Prostate gland (tissue), 2 donors: ENCODE measurements around the gene RRP36. TPM values are rescaled to one million over a fixed set of nuclear protein-coding genes. Genes with fewer than 3 reads are reported as not detected.
"Not testable (repeated sequence)": the region's sequence is repeated elsewhere in the genome, so short reads cannot be mapped to it uniquely, and the experiment has no call there.

Experiments
- DNase-seq: peaks from one replicate; pipeline ENCODE4 v3.0.0-alpha.2; 2019; ENCODE audit warnings: low spot score
- H3K27ac ChIP-seq, 2 donors: fragments of 200-600 bp; sonication (generic); 2 replicates each; pipeline ENCODE4 v1.5.1; 2017 to 2019
- H3K27me3 ChIP-seq: fragments of 200-600 bp; sonication (generic); replicated peaks from 2 replicates; pipeline ENCODE4 v1.5.1; 2019; ENCODE audit not compliant: insufficient read depth
- H3K36me3 ChIP-seq, 2 donors: fragments of 200-600 bp; sonication (generic); 1 replicate in 1 of 2; 2 replicates in 1 of 2; pipeline versions ENCODE4 v1.5.1 to v1.8.1; 2017 to 2019
- H3K4me1 ChIP-seq: fragments of 200-600 bp; sonication (generic); replicated peaks from 2 replicates; pipeline ENCODE4 v1.5.1; 2019
- H3K4me3 ChIP-seq, 2 donors: fragments of 200-600 bp; sonication (generic); 2 replicates each; pipeline ENCODE4 v1.5.1; 2017 to 2019
- H3K9me3 ChIP-seq: fragments of 200-600 bp; sonication (generic); 2 replicates; pipeline ENCODE4 v1.5.1; 2017
- CTCF ChIP-seq, 4 experiments: fragments of 200-600 bp in 2 of 4; fragments of 450-650 bp in 2 of 4; sonication (generic) in 2 of 4; IDR thresholded peaks; 1 replicate in 3 of 4; 2 replicates in 1 of 4; pipeline ENCODE4 v1.5.1; 2016 to 2019; ENCODE audit warnings: antibody characterized with exemption in 4 of 4, mild to moderate bottlenecking in 2 of 4, moderate library complexity in 2 of 4
- POLR2A ChIP-seq: fragments of 450-650 bp; IDR thresholded peaks from one replicate; pipeline ENCODE4 v1.6.1; 2016; ENCODE audit warnings: antibody characterized with exemption, mild to moderate bottlenecking
- POLR2AphosphoS5 ChIP-seq: sonication (generic); formaldehyde crosslinking; IDR thresholded peaks from one replicate; pipeline ENCODE4 v1.6.1; 2017; ENCODE audit warnings: antibody characterized with exemption
- WGBS: methylation state at CpG from one replicate; pipeline ENCODE4 v1.1.5; 2018; 5-methylcytosine and 5-hydroxymethylcytosine counted together
- intact Hi-C: fragments of 100-400 bp; cut with DNase I; formaldehyde crosslinking; loops from one replicate; pipeline ENCODE4 v1.14.2; 2022
- total RNA-seq, 2 donors: library from RNA; depleted of rRNA; stranded (reverse); fragments of >200 nt; gene quantifications; one replicate each; pipeline ENCODE4 v1.1.0, GENCODE V29; 2016

Gene RRP36
- total RNA-seq, 2 donors from 2014 or later, result 45.1 to 50.8 TPM

GRCh38 chr6:42993445-42993844, 28.0 kb upstream of the RRP36 start:
- intact Hi-C loops, result no loop called here
- Histone ChIP-seq H3K4me3 (no peak overlapping the region), H3K27me3 (no peaks in the 10 kb centered on the region), H3K27ac (no peak overlapping the region), H3K4me1 (no peaks in the 10 kb centered on the region), H3K9me3 (no peaks in the 10 kb centered on the region), H3K36me3 (peaks cover 0 to 7% of the 10 kb centered on the region in 2 donors)
- no peak for TF ChIP-seq POLR2AphosphoS5
- TF ChIP-seq POLR2A, result no peak
- TF ChIP-seq CTCF (IDR thresholded peaks at IDR 0.05), result no peak
- 67% methylated on average over 2 of the region's 2 CpGs for WGBS
- DNase-seq, result no peak

- intact Hi-C loops, result no loop called here
- Histone ChIP-seq H3K9me3 (no peaks in the 10 kb centered on the region), H3K4me1 (no peaks in the 10 kb centered on the region), H3K36me3 (no peaks in the 10 kb centered on the region), H3K27me3 (no peaks in the 10 kb centered on the region), H3K27ac (no peak overlapping the region), H3K4me3 (no peak overlapping the region)
- no peak for TF ChIP-seq POLR2A
- no peak for TF ChIP-seq POLR2AphosphoS5
- TF ChIP-seq CTCF (IDR thresholded peaks at IDR 0.05), result no peak
- no peak for DNase-seq
Measured at GRCh38 chr6:42996513-42996912, 24.9 kb upstream of the RRP36 start.

DNA sequence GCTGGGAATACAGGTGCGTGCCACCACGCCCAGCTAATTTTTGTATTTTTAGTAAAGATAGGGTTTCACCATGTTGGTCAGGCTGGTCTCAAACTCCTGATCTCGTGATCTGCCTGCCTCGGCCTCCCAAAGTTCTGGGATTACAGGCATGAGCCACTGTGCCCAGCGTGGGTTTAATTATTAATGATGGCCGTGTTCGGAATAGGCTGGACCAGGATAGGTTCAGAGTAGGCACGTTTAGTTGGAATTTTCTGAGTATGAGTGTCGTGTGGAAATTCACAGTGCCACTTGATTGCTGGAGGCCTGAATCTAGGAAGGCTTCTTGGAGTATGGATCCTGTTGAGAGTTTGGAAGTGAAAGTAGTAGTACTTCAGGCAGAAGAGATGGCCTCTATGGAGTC, 23.2 kb upstream of the RRP36 start:
- 96% methylated on average over 9 of the region's 9 CpGs for WGBS
- H3K36me3 ChIP-seq, H3K27ac ChIP-seq, H3K4me1 ChIP-seq, DNase-seq, H3K27me3 ChIP-seq, intact Hi-C loops, H3K4me3 ChIP-seq, H3K9me3 ChIP-seq: not testable (repeated sequence)

DNA sequence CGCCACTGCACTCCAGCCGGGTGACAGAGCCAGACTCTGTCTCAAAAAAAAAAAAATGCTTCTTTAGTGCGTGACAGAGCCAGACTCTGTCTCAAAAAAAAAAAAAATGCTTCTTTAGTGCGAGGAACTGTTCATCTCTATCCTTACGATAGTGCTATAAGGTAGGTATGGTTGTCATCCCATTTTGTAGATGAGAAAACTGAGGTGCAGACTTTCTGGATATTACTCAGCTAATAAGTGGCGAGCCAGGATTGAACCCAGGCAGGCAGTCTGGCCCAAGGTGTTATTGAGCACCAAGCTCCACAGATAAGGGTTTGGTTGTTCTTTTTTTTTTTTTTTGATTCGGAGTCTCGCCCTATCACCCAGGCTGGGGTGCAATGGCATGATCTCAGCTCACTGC, 19.6 kb upstream of the RRP36 start:
- H3K27ac ChIP-seq, result no peak overlapping the region
- DNase-seq, result no peak
- intact Hi-C loops, result no loop called here
- H3K36me3 ChIP-seq, result no peaks in the 10 kb centered on the region
- no peaks in the 10 kb centered on the region for H3K27me3 ChIP-seq
- H3K4me3 ChIP-seq, result no peak overlapping the region
- no peaks in the 10 kb centered on the region for H3K9me3 ChIP-seq
- H3K4me1 ChIP-seq, result no peaks in the 10 kb centered on the region
- no peak for TF ChIP-seq CTCF (IDR thresholded peaks at IDR 0.05)
- no peak for TF ChIP-seq POLR2A
- no peak for TF ChIP-seq POLR2AphosphoS5
- WGBS, result 94% methylated on average over 8 of the region's 8 CpGs

GRCh38 chr6:43005844-43006243, 15.6 kb upstream of the RRP36 start:
- Histone ChIP-seq H3K4me1 (no peaks in the 10 kb centered on the region), H3K36me3 (peaks cover 0 to 10% of the 10 kb centered on the region in 2 donors), H3K4me3 (no peak overlapping the region), H3K27me3 (no peaks in the 10 kb centered on the region), H3K9me3 (no peaks in the 10 kb centered on the region), H3K27ac (no peak overlapping the region)
- 69% methylated on average over 5 of the region's 5 CpGs for WGBS
- TF ChIP-seq CTCF (IDR thresholded peaks at IDR 0.05) (no peak), POLR2A (no peak)
- intact Hi-C loops, result no loop called here
- DNase-seq, result no peak
